Tibial artery (tissue), 4 donors: ENCODE data around the gene SYPL2.
A peak's percentile ranks its signal among the peaks of the same experiment; 100 is the strongest.

Source experiments
- DNase-seq, 2 donors: peaks; one replicate each; pipeline ENCODE4 v3.0.0-alpha.2; 2019
- H3K27ac ChIP-seq, 2 donors: fragments of 200-600 bp; sonication (generic) in 1 of 2; 1 replicate in 1 of 2; 2 replicates in 1 of 2; pipeline ENCODE4 v1.5.1; 2018 to 2019; ENCODE audit warnings: mild to moderate bottlenecking in 1 of 2
- H3K27me3 ChIP-seq, 2 donors: fragments of 200-600 bp; sonication (generic) in 1 of 2; one replicate each; pipeline versions ENCODE4 v1.5.1 to v1.6.0; 2016 to 2019
- H3K36me3 ChIP-seq, 3 donors: fragments of 200-600 bp; sonication (generic) in 2 of 3; one replicate each; pipeline ENCODE4 v1.5.1; 2016 to 2019; ENCODE audit warnings: mild to moderate bottlenecking in 2 of 3
- H3K4me1 ChIP-seq, 4 donors: fragments of 200-600 bp; sonication (generic) in 2 of 4; 1 replicate in 3 of 4; 2 replicates in 1 of 4; pipeline ENCODE4 v1.5.1; 2016 to 2019
- H3K4me3 ChIP-seq, 2 donors: fragments of 200-600 bp; sonication (generic) in 1 of 2; 1 replicate in 1 of 2; 2 replicates in 1 of 2; pipeline ENCODE4 v1.5.1; 2018 to 2019; ENCODE audit warnings: mild to moderate bottlenecking in 2 of 2
- H3K9me3 ChIP-seq, 3 donors: fragments of 200-600 bp; sonication (generic) in 1 of 3; one replicate each; pipeline ENCODE4 v1.5.1; 2016 to 2019
- intact Hi-C: fragments of 100-400 bp; cut with DNase I; formaldehyde crosslinking; loops from one replicate; pipeline ENCODE4 v1.15.0; 2023; ENCODE audit warnings: low total_unique reads
- TF ChIP-seq, protein P1 (sequence below), 2 experiments: fragments of 200-600 bp in 1 of 2; fragments of 450-650 bp in 1 of 2; IDR thresholded peaks; one replicate each; pipeline ENCODE4 v1.5.1; 2017 to 2019; ENCODE audit warnings: antibody characterized with exemption in 2 of 2, mild to moderate bottlenecking in 1 of 2, moderate library complexity in 1 of 2

The SYPL2 gene

DNA sequence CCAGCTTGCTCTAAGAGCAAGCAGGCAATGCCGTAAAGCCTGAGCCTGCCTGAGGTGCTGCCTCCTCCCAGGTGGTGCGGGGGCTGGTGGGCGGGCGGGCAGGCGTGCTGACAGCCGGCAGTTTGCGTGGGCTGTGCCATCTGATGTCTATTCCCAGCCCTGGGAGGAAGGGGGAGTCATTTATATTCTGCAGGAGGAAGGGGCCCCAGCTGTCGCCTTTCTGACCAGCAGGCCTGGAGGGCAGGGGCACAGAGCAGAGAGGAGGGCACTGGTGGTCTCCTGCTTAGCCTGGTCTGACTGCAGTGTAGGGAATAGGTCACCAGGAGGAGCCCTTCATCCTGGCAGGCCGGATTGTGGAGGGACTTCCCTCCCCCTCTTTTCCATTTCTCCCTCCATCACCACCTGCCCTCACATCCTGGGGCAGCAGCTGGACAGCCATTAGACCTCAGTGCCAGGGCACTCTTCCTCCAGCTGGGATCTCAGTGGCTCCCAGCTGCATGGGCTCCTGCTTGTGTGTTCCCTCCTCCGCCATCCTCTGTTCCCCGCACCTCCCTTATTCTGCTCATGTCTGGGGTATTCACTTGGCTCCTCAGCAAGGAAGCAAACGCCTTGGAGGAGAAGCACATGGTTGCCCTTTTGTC is 31.9 kb downstream of the SYPL2 start:
- no peak overlapping the region for H3K4me3 ChIP-seq
- H3K27me3 ChIP-seq: no peaks in the 10 kb centered on the region
- no peaks in the 10 kb centered on the region for H3K9me3 ChIP-seq
- intact Hi-C loops: no loop called here
- H3K36me3 ChIP-seq: peaks cover 0 to 50% (median 22%) of the 10 kb centered on the region in 3 donors
- peaks cover 0 to 75% (median 48%) of the 10 kb centered on the region in 4 donors for H3K4me1 ChIP-seq
- TF ChIP-seq, protein P1, sequence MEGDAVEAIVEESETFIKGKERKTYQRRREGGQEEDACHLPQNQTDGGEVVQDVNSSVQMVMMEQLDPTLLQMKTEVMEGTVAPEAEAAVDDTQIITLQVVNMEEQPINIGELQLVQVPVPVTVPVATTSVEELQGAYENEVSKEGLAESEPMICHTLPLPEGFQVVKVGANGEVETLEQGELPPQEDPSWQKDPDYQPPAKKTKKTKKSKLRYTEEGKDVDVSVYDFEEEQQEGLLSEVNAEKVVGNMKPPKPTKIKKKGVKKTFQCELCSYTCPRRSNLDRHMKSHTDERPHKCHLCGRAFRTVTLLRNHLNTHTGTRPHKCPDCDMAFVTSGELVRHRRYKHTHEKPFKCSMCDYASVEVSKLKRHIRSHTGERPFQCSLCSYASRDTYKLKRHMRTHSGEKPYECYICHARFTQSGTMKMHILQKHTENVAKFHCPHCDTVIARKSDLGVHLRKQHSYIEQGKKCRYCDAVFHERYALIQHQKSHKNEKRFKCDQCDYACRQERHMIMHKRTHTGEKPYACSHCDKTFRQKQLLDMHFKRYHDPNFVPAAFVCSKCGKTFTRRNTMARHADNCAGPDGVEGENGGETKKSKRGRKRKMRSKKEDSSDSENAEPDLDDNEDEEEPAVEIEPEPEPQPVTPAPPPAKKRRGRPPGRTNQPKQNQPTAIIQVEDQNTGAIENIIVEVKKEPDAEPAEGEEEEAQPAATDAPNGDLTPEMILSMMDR (IDR thresholded peaks at IDR 0.05): peak; percentile 48 to 50
- no peak for DNase-seq
- peak overlapping the region in 1 of 2 donors; percentile 5 for H3K27ac ChIP-seq

- peaks cover 0 to 71% (median 45%) of the 10 kb centered on the region in 4 donors for H3K4me1 ChIP-seq
- H3K36me3 ChIP-seq: peaks cover 0 to 50% (median 22%) of the 10 kb centered on the region in 3 donors
- H3K4me3 ChIP-seq: no peak overlapping the region
- intact Hi-C loops: no loop called here
- TF ChIP-seq, protein P1 (IDR thresholded peaks at IDR 0.05): no peak
- H3K27me3 ChIP-seq: no peaks in the 10 kb centered on the region
- no peak for DNase-seq
- no peaks in the 10 kb centered on the region for H3K9me3 ChIP-seq
- peak overlapping the region; percentile 57 to 59 for H3K27ac ChIP-seq
These were observed 32.7 kb downstream of the SYPL2 start for GRCh38 chr1:109499081-109499480.

- H3K27ac ChIP-seq: peak overlapping the region; percentile 57 to 59
- intact Hi-C loops: no loop called here
- TF ChIP-seq, protein P1 (IDR thresholded peaks at IDR 0.05): peak in 1 of 2 experiments; percentile 28
- H3K4me1 ChIP-seq: peaks cover 0 to 66% (median 41%) of the 10 kb centered on the region in 4 donors
- H3K4me3 ChIP-seq: no peak overlapping the region
- no peaks in the 10 kb centered on the region for H3K9me3 ChIP-seq
- peaks cover 0 to 50% (median 22%) of the 10 kb centered on the region in 3 donors for H3K36me3 ChIP-seq
- DNase-seq: no peak
- no peaks in the 10 kb centered on the region for H3K27me3 ChIP-seq
These were observed 33.6 kb downstream of the SYPL2 start for GRCh38 chr1:109499661-109500536.

- Histone ChIP-seq H3K4me3 (no peak overlapping the region), H3K27me3 (no peaks in the 10 kb centered on the region), H3K4me1 (peaks cover 0 to 58% (median 32%) of the 10 kb centered on the region in 4 donors), H3K27ac (peak overlapping the region; percentile 57 to 59), H3K9me3 (no peaks in the 10 kb centered on the region), H3K36me3 (peaks cover 0 to 45% (median 18%) of the 10 kb centered on the region in 3 donors)
- no peak for DNase-seq
- intact Hi-C loops: loop anchor here (1.0 kb wide), 1 partner anchor 12 kb away; no protein-coding TSS in a partner anchor
- TF ChIP-seq, protein P1 (IDR thresholded peaks at IDR 0.05): no peak
These were observed 34.6 kb downstream of the SYPL2 start for GRCh38 chr1:109500941-109501381.

DNA sequence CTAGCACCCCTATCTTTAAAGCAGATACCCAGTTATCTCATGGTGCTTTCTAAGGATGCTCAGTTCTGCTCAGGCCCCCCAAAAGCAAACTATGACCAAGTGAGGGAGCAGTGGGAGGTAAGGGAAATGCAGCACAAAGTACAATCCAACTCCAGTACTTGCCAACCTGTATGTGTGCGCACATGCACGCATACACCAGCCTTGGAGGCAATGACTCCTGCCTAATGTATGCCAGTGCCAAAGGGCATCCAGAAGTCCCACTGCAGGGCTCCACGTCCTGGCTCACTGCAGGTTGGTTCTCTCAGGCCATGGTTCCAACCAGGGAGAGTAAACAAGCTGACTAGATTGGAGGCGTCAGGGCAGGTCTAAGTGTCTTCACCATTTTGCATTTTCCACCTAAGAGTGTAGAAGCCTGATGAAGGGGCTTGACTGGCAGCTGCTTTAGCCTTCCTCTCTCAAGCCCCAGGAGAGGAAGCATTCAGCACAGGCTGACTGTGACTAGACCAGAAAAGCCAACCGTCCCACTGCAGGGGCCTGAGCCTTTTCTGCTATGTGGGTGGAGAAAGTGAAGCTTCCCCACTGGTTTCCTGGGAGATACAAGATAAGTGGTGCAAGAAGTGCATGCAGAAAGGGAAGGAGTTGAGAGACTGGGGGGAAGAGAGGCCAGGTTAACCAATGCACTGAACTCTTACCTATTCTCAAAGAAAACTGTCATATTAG is 35.5 kb downstream of the SYPL2 start:
- intact Hi-C loops: loop anchor here (1.0 kb wide), 1 partner anchor 13 kb away; no protein-coding TSS in a partner anchor
- H3K27ac ChIP-seq: peak overlapping the region; percentile 29 to 59
- DNase-seq: no peak
- peaks cover 0 to 37% (median 9%) of the 10 kb centered on the region in 3 donors for H3K36me3 ChIP-seq
- H3K9me3 ChIP-seq: no peaks in the 10 kb centered on the region
- H3K4me3 ChIP-seq: no peak overlapping the region
- no peaks in the 10 kb centered on the region for H3K27me3 ChIP-seq
- TF ChIP-seq, protein P1 (IDR thresholded peaks at IDR 0.05): no peak
- peaks cover 0 to 61% (median 30%) of the 10 kb centered on the region in 4 donors for H3K4me1 ChIP-seq
